AG04449 (cell line): ENCODE measurements around the gene SOCS2.

Experiments used
- CTCF ChIA-PET: fragments of 350-600 bp; formaldehyde crosslinking; extraction: SDS; loops from one replicate; lab custom pipeline; 2021; ENCODE audit warnings: antibody characterized with exemption; lab: Yijun Ruan, JAX
- POLR2A ChIA-PET: fragments of 400-600, 350-600 bp; formaldehyde crosslinking; extraction: SDS; loops from one replicate; lab custom pipeline; 2020; ENCODE audit warnings: antibody characterized with exemption, inconsistent platforms; lab: Yijun Ruan, JAX
- DNase-seq: peaks from one replicate; pipeline ENCODE4 v3.0.0-alpha.2; 2010; ENCODE audit warnings: low read depth, low spot score
- H3K4me3 ChIP-seq: 2 replicates; pipeline ENCODE4 v1.5.1; 2011; ENCODE audit warnings: low read depth, mild to moderate bottlenecking, control low read depth, low read length
- TF ChIP-seq, protein P1 (sequence below): IDR thresholded peaks from one replicate; pipeline ENCODE4 v1.5.1; 2011; ENCODE audit warnings: mild to moderate bottlenecking, moderate library complexity, low read length, control low read depth, inconsistent platforms; ENCODE audit not compliant: insufficient read depth; ENCODE audit errors: missing control alignments

The SOCS2 gene

DNA sequence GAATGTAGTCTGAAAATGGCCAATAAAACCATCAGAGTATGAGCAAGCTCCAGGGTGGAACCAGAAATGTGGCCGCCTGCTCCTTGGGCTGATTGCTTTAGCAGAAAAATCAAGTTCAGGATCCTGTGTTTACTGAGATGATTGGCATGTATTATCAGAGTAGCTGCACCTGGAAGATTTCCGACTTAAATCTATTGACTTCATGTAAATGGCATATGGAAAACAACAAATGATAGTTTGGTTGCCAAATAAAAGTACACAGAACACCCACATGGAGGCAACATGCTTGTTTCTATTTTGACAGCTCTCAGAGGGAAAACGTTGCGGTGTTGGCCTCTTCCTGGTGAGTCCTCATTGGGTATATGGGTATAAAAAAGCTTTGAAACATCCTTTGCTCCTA is 31.3 kb downstream of the SOCS2 start:
- ChIA-PET CTCF (no interaction called here), POLR2A (no interaction called here)
- no peak for DNase-seq
- H3K4me3 ChIP-seq = no peak overlapping the region
- TF ChIP-seq, protein P1, sequence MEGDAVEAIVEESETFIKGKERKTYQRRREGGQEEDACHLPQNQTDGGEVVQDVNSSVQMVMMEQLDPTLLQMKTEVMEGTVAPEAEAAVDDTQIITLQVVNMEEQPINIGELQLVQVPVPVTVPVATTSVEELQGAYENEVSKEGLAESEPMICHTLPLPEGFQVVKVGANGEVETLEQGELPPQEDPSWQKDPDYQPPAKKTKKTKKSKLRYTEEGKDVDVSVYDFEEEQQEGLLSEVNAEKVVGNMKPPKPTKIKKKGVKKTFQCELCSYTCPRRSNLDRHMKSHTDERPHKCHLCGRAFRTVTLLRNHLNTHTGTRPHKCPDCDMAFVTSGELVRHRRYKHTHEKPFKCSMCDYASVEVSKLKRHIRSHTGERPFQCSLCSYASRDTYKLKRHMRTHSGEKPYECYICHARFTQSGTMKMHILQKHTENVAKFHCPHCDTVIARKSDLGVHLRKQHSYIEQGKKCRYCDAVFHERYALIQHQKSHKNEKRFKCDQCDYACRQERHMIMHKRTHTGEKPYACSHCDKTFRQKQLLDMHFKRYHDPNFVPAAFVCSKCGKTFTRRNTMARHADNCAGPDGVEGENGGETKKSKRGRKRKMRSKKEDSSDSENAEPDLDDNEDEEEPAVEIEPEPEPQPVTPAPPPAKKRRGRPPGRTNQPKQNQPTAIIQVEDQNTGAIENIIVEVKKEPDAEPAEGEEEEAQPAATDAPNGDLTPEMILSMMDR = no peak

DNA sequence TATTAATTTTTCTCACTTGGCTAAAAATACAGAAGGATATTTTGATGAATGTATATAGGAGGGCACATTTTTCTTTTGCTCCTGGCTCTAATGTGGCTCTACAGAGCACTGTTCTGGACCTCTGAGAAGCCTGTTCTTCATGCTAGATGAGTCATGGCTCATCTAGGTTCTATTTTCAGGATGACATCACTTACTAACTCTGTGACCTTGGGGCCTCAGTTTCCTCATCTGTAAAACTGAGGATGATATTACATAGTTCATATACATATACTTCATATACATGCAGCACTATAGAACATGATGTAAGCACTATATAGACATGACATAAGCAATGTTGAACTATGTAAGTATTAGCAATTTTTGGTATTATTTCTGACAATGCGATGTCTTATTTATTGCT is 35.8 kb downstream of the SOCS2 start:
- ChIA-PET POLR2A (no interaction called here), CTCF (no interaction called here)
- TF ChIP-seq, protein P1 = no peak
- H3K4me3 ChIP-seq = no peak overlapping the region
- no peak for DNase-seq

DNA sequence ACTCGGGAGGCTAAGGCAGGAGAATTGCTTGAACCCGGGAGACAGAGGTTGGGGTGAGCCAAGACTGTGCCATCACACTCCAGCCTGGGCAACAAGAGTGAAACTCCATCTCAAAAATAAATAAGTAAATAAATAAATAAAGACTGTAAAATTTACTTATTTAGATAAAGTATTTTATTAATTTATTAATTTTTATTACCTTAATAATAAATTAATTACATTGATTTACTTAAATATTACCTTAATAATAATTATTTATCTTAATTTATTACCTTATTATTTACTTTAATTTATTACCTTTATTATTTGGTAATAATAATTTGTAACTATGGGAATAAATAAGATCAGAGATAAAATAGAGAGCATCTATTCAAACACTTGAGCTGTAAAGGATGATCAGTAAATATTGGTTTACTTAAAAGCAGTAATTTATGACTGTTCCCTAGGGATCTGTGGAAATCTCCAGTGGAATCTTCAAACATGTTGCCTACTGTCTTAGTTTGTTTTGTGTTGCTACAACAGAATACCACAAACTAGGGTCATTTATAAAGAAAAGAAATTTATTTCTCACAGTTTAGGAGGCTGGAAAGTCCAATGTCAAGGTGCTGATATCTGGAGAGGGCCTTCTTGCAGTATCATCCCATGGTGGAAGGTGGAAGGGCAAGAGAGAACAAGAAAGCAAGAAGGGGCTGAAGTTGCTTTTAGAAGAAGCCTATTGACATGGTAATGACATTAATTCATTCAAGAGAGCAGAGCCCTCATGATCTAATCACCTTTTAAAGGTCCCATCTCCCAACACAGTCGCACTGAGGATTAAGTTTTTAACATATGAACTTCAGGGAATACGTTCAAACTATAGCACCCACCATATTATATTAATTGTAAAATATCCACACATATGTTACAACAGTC is 37.1 kb downstream of the SOCS2 start:
- ChIA-PET POLR2A (no interaction called here), CTCF (interaction anchor here (0.6 kb wide), 1 partner anchor 493 kb away, joined by 3 read pairs; no protein-coding TSS in a partner anchor)
- TF ChIP-seq, protein P1 = no peak
- H3K4me3 ChIP-seq = no peak overlapping the region
- no peak for DNase-seq

DNA sequence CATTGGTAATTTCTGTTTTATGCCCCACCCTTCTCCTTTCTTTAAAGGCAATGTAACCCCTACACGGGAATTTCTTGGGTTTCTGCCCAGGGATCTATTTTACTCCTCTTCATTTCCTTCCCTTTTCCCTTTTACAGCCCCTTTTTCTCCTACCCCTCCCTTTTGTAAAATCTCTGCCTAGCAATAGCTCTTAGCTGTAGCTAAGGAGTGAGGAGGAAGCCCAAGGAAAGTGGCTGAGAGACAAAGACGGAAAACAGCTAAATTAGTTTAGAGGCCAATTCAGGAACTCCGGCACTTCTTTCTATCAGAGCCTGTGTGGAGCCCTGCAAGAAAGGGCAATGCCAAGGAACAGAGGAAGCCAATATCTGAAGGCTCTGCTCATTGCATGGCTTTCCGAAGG is 40.3 kb downstream of the SOCS2 start:
- CTCF ChIA-PET = interaction anchor here (0.8 to 1.5 kb wide), 4 partner anchors 10 to 44 kb away, joined by 3 to 4 read pairs (median 3); no protein-coding TSS in a partner anchor
- TF ChIP-seq, protein P1 = no peak
- no peak for DNase-seq
- no peak overlapping the region for H3K4me3 ChIP-seq
- POLR2A ChIA-PET = no interaction called here

DNA sequence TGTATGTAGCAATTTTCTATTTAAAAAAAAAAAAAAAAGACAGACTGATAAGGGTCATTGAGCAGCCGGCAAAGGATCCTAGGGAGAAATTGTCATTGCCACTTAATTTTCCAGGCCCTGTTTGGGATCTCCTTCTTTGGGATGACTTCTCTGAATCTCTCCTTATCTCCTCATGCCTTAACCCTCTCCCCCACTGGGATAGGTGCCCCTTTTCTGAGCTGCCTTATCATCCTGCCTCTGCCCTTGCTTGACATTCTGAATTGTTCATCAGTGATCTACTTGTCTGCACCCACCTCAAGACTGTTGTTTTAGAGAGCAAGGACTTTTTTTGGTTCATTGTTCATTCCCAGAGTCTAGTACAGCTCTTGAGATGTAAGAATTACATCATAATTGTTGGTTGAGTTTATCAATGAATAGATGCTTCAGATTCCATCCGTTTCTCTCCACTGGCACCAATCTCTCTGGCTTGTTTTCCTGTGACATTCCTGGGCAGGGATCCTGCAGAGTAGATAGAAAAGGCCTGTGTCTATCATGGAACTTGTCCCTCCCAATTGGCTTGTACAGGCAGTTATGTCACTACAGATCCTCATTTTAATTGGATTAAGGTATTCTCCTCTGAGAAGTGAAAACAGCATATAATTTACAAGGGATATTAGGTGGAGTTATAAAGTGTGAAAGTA is 42.6 kb downstream of the SOCS2 start:
- ChIA-PET CTCF (no interaction called here), POLR2A (no interaction called here)
- no peak for DNase-seq
- TF ChIP-seq, protein P1 = no peak
- no peak overlapping the region for H3K4me3 ChIP-seq

DNA sequence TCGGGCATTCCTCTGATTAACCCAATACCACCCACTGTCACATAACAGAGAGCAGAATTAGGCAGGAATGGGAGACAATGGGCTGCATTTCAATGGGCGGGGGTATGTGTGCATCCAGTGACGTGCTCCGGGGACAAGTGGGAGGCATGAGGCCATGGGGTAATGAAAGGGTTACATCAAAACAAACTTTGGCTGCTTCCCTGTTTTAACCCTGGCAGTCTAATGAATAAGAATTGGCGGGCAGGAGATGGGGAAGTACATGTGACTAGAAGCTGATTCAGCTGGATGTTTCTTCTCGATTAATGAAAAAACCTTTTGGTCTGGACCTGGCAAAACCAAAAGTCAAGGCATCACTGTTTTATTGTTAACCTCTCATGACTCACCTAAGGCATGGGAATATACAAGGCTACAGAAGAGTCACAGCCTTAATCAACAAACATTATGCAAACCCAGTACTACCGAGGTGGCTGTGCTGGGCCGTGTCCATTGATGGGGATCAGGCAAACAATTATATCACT is 44.2 kb downstream of the SOCS2 start:
- POLR2A ChIA-PET = no interaction called here
- H3K4me3 ChIP-seq = no peak overlapping the region
- CTCF ChIA-PET = no interaction called here
- DNase-seq = no peak
- TF ChIP-seq, protein P1 = no peak
